Liver (tissue), 9 donors: ENCODE measurements around the gene ZMPSTE24. TPM values are rescaled to one million over a fixed set of nuclear protein-coding genes. Genes with fewer than 3 reads are reported as not detected.

Experiments used
- DNase-seq: peaks from one replicate; pipeline ENCODE4 v3.0.0-alpha.2; 2017; ENCODE audit warnings: low spot score
- H3K27ac ChIP-seq, 2 donors: one replicate each; pipeline ENCODE4 v1.7.0; 2013; ENCODE audit warnings: inconsistent platforms in 2 of 2, low read length in 2 of 2, control low read depth in 1 of 2, low read depth in 1 of 2, mild to moderate bottlenecking in 1 of 2
- H3K27me3 ChIP-seq, 4 donors: one replicate each; pipeline versions ENCODE4 v1.6.1 to v1.7.0; 2013; ENCODE audit warnings: low read length in 3 of 4, inconsistent platforms in 1 of 4, mild to moderate bottlenecking in 1 of 4, moderate library complexity in 1 of 4; ENCODE audit not compliant: control insufficient read depth in 4 of 4, insufficient read depth in 4 of 4
- H3K36me3 ChIP-seq, 4 donors: one replicate each; pipeline versions ENCODE4 v1.6.1 to v1.7.0; 2013; ENCODE audit warnings: low read length in 3 of 4, mild to moderate bottlenecking in 3 of 4, low read depth in 1 of 4, moderate library complexity in 1 of 4; ENCODE audit not compliant: control insufficient read depth in 4 of 4, insufficient read depth in 3 of 4
- H3K4me1 ChIP-seq, 4 donors: one replicate each; pipeline versions ENCODE4 v1.6.1 to v1.7.0; 2013; ENCODE audit warnings: low read length in 3 of 4, mild to moderate bottlenecking in 3 of 4, moderate library complexity in 1 of 4; ENCODE audit not compliant: control insufficient read depth in 4 of 4, insufficient read depth in 4 of 4
- H3K4me3 ChIP-seq, 3 donors: one replicate each; pipeline versions ENCODE4 v1.6.1 to v1.7.0; 2013; ENCODE audit warnings: low read length in 3 of 3, control low read depth in 1 of 3, low read depth in 1 of 3, mild to moderate bottlenecking in 1 of 3
- H3K9ac ChIP-seq, 2 donors: one replicate each; pipeline ENCODE4 v1.7.0; 2013; ENCODE audit warnings: low read length in 2 of 2, mild to moderate bottlenecking in 2 of 2, moderate library complexity in 2 of 2, control low read depth in 1 of 2, low read depth in 1 of 2
- H3K9me3 ChIP-seq, 4 donors: one replicate each; pipeline versions ENCODE4 v1.6.1 to v1.7.0; 2013; ENCODE audit warnings: low read length in 3 of 4; ENCODE audit not compliant: control insufficient read depth in 4 of 4
- ATF3 ChIP-seq: IDR thresholded peaks from 2 replicates; pipeline ENCODE4 v1.6.1; 2016; ENCODE audit warnings: antibody characterized with exemption
- CTCF ChIP-seq: fragments of 150-350 bp; IDR thresholded peaks from 2 replicates; pipeline ENCODE4 v1.5.1; 2017; ENCODE audit warnings: improper control_type of control experiment, low read depth, low read length; ENCODE audit not compliant: missing input control
- EGR1 ChIP-seq, 2 donors: IDR thresholded peaks; 2 replicates each; pipeline ENCODE4 v1.6.1; 2016 to 2018; ENCODE audit warnings: antibody characterized with exemption in 2 of 2, low read depth in 2 of 2
- FOXA2 ChIP-seq: IDR thresholded peaks from 2 replicates; pipeline ENCODE4 v1.6.1; 2016; ENCODE audit warnings: antibody characterized with exemption
- GABPA ChIP-seq, 2 donors: IDR thresholded peaks in 1 of 2; conservative IDR thresholded peaks in 1 of 2; 2 replicates each; pipeline ENCODE4 v1.6.1; 2016; ENCODE audit warnings: antibody characterized with exemption in 2 of 2, mild to moderate bottlenecking in 1 of 2, moderate library complexity in 1 of 2
- HNF4G ChIP-seq: IDR thresholded peaks from 2 replicates; pipeline ENCODE4 v1.6.1; 2016; ENCODE audit warnings: antibody characterized with exemption
- JUND ChIP-seq, 2 donors: IDR thresholded peaks; 2 replicates each; pipeline ENCODE4 v1.6.1; 2016; ENCODE audit warnings: antibody characterized with exemption in 2 of 2
- MAX ChIP-seq: IDR thresholded peaks from 2 replicates; pipeline ENCODE4 v1.6.1; 2016; ENCODE audit warnings: antibody characterized with exemption
- NR2F2 ChIP-seq: IDR thresholded peaks from 2 replicates; pipeline ENCODE4 v1.6.1; 2016; ENCODE audit warnings: antibody characterized with exemption
- REST ChIP-seq: IDR thresholded peaks from 2 replicates; pipeline ENCODE4 v1.6.1; 2016; ENCODE audit warnings: antibody characterized with exemption, mild to moderate bottlenecking
- RXRA ChIP-seq, 2 donors: IDR thresholded peaks; 2 replicates each; pipeline ENCODE4 v1.6.1; 2017 to 2018; ENCODE audit warnings: antibody characterized with exemption in 2 of 2, mild to moderate bottlenecking in 1 of 2
- SP1 ChIP-seq: IDR thresholded peaks from 2 replicates; pipeline ENCODE4 v1.6.1; 2018; ENCODE audit warnings: antibody characterized with exemption, mild to moderate bottlenecking
- TAF1 ChIP-seq: conservative IDR thresholded peaks from 2 replicates; pipeline ENCODE4 v1.6.1; 2016; ENCODE audit warnings: antibody characterized with exemption, mild to moderate bottlenecking
- YY1 ChIP-seq: IDR thresholded peaks from 2 replicates; pipeline ENCODE4 v1.6.1; 2016; ENCODE audit warnings: antibody characterized with exemption, mild to moderate bottlenecking
- ZBTB33 ChIP-seq: IDR thresholded peaks from 2 replicates; pipeline ENCODE4 v1.6.1; 2016; ENCODE audit warnings: antibody characterized with exemption
- WGBS: extraction: QIAGEN DNeasy Blood & Tissue Kit; methylation state at CpG from one replicate; pipeline ENCODE4 v1.1.7; 2013; 5-methylcytosine and 5-hydroxymethylcytosine counted together
- polyA plus RNA-seq, 2 donors: library from polyadenylated mRNA; stranded (reverse) in 1 of 2; unstranded in 1 of 2; fragments of 200-250 nt in 1 of 2; fragments of >200 nt in 1 of 2; fragmentation: Nextera tagmentation in 1 of 2; extraction: Ambion mirVana in 1 of 2; gene quantifications; one replicate each; pipeline versions ENCODE4 v1.2.1 to v1.2.3, GENCODE V29; 2013 to 2015
- total RNA-seq, 2 donors: library from RNA; depleted of rRNA; stranded (reverse); fragments of >200 nt; gene quantifications; one replicate each; pipeline ENCODE4 v1.2.3, GENCODE V29; 2014
- donor health status: healthy.
- donor health status: healthy.
- donor health status: healthy.
- donor health status: healthy.
- donor health status: healthy.

The ZMPSTE24 gene
- total and polyA plus RNA-seq, 4 donors, result 17.3 to 40.1 (median 22.6) TPM

- DNase-seq, result no peak
- Histone ChIP-seq H3K4me1 (no peaks in the 10 kb centered on the region), H3K4me3 (no peak overlapping the region), H3K9me3 (no peaks in the 10 kb centered on the region), H3K27ac (no peak overlapping the region), H3K27me3 (no peaks in the 10 kb centered on the region), H3K9ac (no peak overlapping the region), H3K36me3 (no peaks in the 10 kb centered on the region)
- 94% methylated on average over 9 of the region's 9 CpGs for WGBS
- no peak for TF ChIP-seq NR2F2
- TF ChIP-seq HNF4G, result no peak
- no peak for TF ChIP-seq MAX
- TF ChIP-seq SP1, result no peak
- TF ChIP-seq TAF1, result no peak
- no peak for TF ChIP-seq ZBTB33
These were observed 42.6 kb downstream of the ZMPSTE24 start for GRCh38 chr1:40300651-40301050.

GRCh38 chr1:40301066-40301465 is 43.0 kb downstream of the ZMPSTE24 start:
- Histone ChIP-seq H3K36me3 (no peaks in the 10 kb centered on the region), H3K27ac (no peak overlapping the region), H3K27me3 (no peaks in the 10 kb centered on the region), H3K4me1 (no peaks in the 10 kb centered on the region), H3K9me3 (no peaks in the 10 kb centered on the region), H3K9ac (no peak overlapping the region), H3K4me3 (no peak overlapping the region)
- DNase-seq, result no peak
- 96% methylated on average over 10 of the region's 10 CpGs for WGBS
- TF ChIP-seq FOXA2 (no peak), CTCF (no peak), SP1 (no peak), TAF1 (no peak), YY1 (no peak), ATF3 (no peak), REST (no peak), NR2F2 (no peak), HNF4G (no peak), MAX (no peak), EGR1 (IDR thresholded peaks at IDR 0.05; ENCODE audit: low read depth in 2 of 2) (no peak), GABPA (IDR thresholded peaks at IDR 0.05 in 1 of 2, conservative IDR thresholded peaks at IDR 0.05 in 1 of 2) (no peak), JUND (IDR thresholded peaks at IDR 0.05) (no peak), ZBTB33 (no peak), RXRA (IDR thresholded peaks at IDR 0.05) (no peak)
